GOT3 (cell line): ENCODE measurements around the gene NSD1.
"Not testable (repeated sequence)": the region's sequence is repeated elsewhere in the genome, so short reads cannot be mapped to it uniquely, and the experiment has no call there.

Experiments used
- DNase-seq: peaks from one replicate; lab custom pipeline; 2025; ENCODE audit warnings: mixed read lengths; lab: John Stamatoyannopoulos, UW

The NSD1 gene

GRCh38 chr5:177328545-177329231 lies 195.1 kb downstream of the NSD1 start:
- DNase-seq, result no peak

GRCh38 chr5:177329883-177330282 lies 196.3 kb downstream of the NSD1 start:
- DNase-seq, result no peak

- no peak for DNase-seq
These were observed 197.6 kb downstream of the NSD1 start for GRCh38 chr5:177330991-177331842.

- no peak for DNase-seq
These were observed 198.7 kb downstream of the NSD1 start for GRCh38 chr5:177332031-177332895.

- no peak for DNase-seq
These were observed 199.3 kb downstream of the NSD1 start for GRCh38 chr5:177332896-177333260.

- no peak for DNase-seq
These were observed 200.0 kb downstream of the NSD1 start for GRCh38 chr5:177333420-177334154.

GRCh38 chr5:177334155-177334551 lies 200.6 kb downstream of the NSD1 start:
- DNase-seq, result no peak

- no peak for DNase-seq
These were observed 201.5 kb downstream of the NSD1 start for GRCh38 chr5:177334781-177335700.

- no peak for DNase-seq
These were observed 202.1 kb downstream of the NSD1 start for GRCh38 chr5:177335701-177336065.

GRCh38 chr5:177336112-177336511 lies 202.5 kb downstream of the NSD1 start:
- no peak for DNase-seq

- no peak for DNase-seq
These were observed 203.3 kb downstream of the NSD1 start for GRCh38 chr5:177336603-177337494.

- DNase-seq, result no peak
These were observed 204.9 kb downstream of the NSD1 start for GRCh38 chr5:177338251-177339106.

GRCh38 chr5:177339107-177339638 lies 205.6 kb downstream of the NSD1 start:
- DNase-seq, result no peak

- not testable (repeated sequence) for DNase-seq
These were observed 209.4 kb downstream of the NSD1 start for GRCh38 chr5:177343000-177343399.

- DNase-seq, result no peak
These were observed 210.2 kb downstream of the NSD1 start for GRCh38 chr5:177343777-177344176.

- no peak for DNase-seq
These were observed 211.3 kb downstream of the NSD1 start for GRCh38 chr5:177344891-177345290.

GRCh38 chr5:177346820-177347219 lies 213.2 kb downstream of the NSD1 start:
- DNase-seq, result no peak

- DNase-seq, result no peak
These were observed 214.1 kb downstream of the NSD1 start for GRCh38 chr5:177347699-177348098.

- no peak for DNase-seq
These were observed 215.7 kb downstream of the NSD1 start for GRCh38 chr5:177349362-177349647.
